ENCODE results near the gene PRPF38B. TPM values are rescaled to one million over a fixed set of nuclear protein-coding genes. Genes with fewer than 3 reads are reported as not detected.

PRPF38B gene
- polyA plus RNA-seq, 1 donor (not counting 4 experiments of a cell fraction or from before 2014, with no cell fraction given): 41.0 TPM

- H3K36me3 ChIP-seq (ENCODE audit: control insufficient read depth in 2 of 2, extremely low read depth in 1 of 2, insufficient read depth in 2 of 2, low read length in 2 of 2): no peaks in the 10 kb centered on the region
- H3K4me1 ChIP-seq (ENCODE audit: control insufficient read depth, extremely low read depth, insufficient read depth, low read length): peaks cover 14% of the 10 kb centered on the region
- dilution Hi-C loops (cut with MboI; ENCODE audit: extremely low pct_ligation_motif_present, low sequenced_read_pairs): no loop called here
- no peak overlapping the region for H3K4me2 ChIP-seq (ENCODE audit: control insufficient read depth, extremely low read depth, insufficient read depth, low read depth, low read length)
- TF ChIP-seq CTCF (optimal IDR thresholded peaks at IDR 0.05 in 1 of 3, IDR thresholded peaks at IDR 0.05 in 1 of 3, conservative IDR thresholded peaks at IDR 0.05 in 1 of 3; ENCODE audit: extremely low read depth in 1 of 3, insufficient read depth in 2 of 3, low read length in 3 of 3) (no peak), EZH2 (IDR thresholded peaks at IDR 0.05; ENCODE audit: low read length) (no peak)
- H2AFZ ChIP-seq (ENCODE audit: control insufficient read depth, low read length): no peak overlapping the region
- no peaks in the 10 kb centered on the region for H3K27me3 ChIP-seq (ENCODE audit: control insufficient read depth, extremely low read depth, insufficient read depth, low read length)
- H3K4me3 ChIP-seq (ENCODE audit: control insufficient read depth in 2 of 3, extremely low read depth in 1 of 3, insufficient read depth in 2 of 3, low read depth in 1 of 3, low read length in 3 of 3): no peak overlapping the region
- no peaks in the 10 kb centered on the region for H3K9me3 ChIP-seq (ENCODE audit: control insufficient read depth, low read depth, low read length)
- H3K9ac ChIP-seq (ENCODE audit: control insufficient read depth, extremely low read depth, insufficient read depth, low read length): no peak overlapping the region
- FAIRE-seq (no peak), DNase-seq (ENCODE audit: low read depth, low spot score) (no peak)
- no peaks in the 10 kb centered on the region for H3K79me2 ChIP-seq (ENCODE audit: control insufficient read depth, insufficient read depth, low read length)
- H4K20me1 ChIP-seq (ENCODE audit: control insufficient read depth, extremely low read depth, insufficient read depth, low read length): no peaks in the 10 kb centered on the region
- H3K9me1 ChIP-seq (ENCODE audit: control insufficient read depth, extremely low read depth, insufficient read depth, low read length): no peaks in the 10 kb centered on the region
- no peak overlapping the region for H3K27ac ChIP-seq (ENCODE audit: control insufficient read depth, insufficient read depth, low read length)
Observed at GRCh38 chr1:108718927-108719655, 27.0 kb downstream of the PRPF38B start.

- Histone ChIP-seq H3K79me2 (ENCODE audit: control insufficient read depth, insufficient read depth, low read length) (no peaks in the 10 kb centered on the region), H3K27me3 (ENCODE audit: control insufficient read depth, extremely low read depth, insufficient read depth, low read length) (no peaks in the 10 kb centered on the region), H2AFZ (ENCODE audit: control insufficient read depth, low read length) (no peak overlapping the region), H3K9me3 (ENCODE audit: control insufficient read depth, low read depth, low read length) (no peaks in the 10 kb centered on the region), H3K4me3 (ENCODE audit: control insufficient read depth in 2 of 3, extremely low read depth in 1 of 3, insufficient read depth in 2 of 3, low read depth in 1 of 3, low read length in 3 of 3) (no peak overlapping the region), H3K27ac (ENCODE audit: control insufficient read depth, insufficient read depth, low read length) (peak overlapping the region; percentile 45), H3K4me1 (ENCODE audit: control insufficient read depth, extremely low read depth, insufficient read depth, low read length) (peaks cover 14% of the 10 kb centered on the region), H4K20me1 (ENCODE audit: control insufficient read depth, extremely low read depth, insufficient read depth, low read length) (no peaks in the 10 kb centered on the region), H3K9ac (ENCODE audit: control insufficient read depth, extremely low read depth, insufficient read depth, low read length) (no peak overlapping the region), H3K4me2 (ENCODE audit: control insufficient read depth, extremely low read depth, insufficient read depth, low read depth, low read length) (peak overlapping the region; percentile 9), H3K36me3 (ENCODE audit: control insufficient read depth in 2 of 2, extremely low read depth in 1 of 2, insufficient read depth in 2 of 2, low read length in 2 of 2) (no peaks in the 10 kb centered on the region), H3K9me1 (ENCODE audit: control insufficient read depth, extremely low read depth, insufficient read depth, low read length) (no peaks in the 10 kb centered on the region)
- FAIRE-seq (peak; percentile 64), DNase-seq (ENCODE audit: low read depth, low spot score) (no peak)
- dilution Hi-C loops (cut with MboI; ENCODE audit: extremely low pct_ligation_motif_present, low sequenced_read_pairs): no loop called here
- TF ChIP-seq CTCF (optimal IDR thresholded peaks at IDR 0.05 in 1 of 3, IDR thresholded peaks at IDR 0.05 in 1 of 3, conservative IDR thresholded peaks at IDR 0.05 in 1 of 3; ENCODE audit: extremely low read depth in 1 of 3, insufficient read depth in 2 of 3, low read length in 3 of 3) (no peak), EZH2 (IDR thresholded peaks at IDR 0.05; ENCODE audit: low read length) (no peak)
Observed at GRCh38 chr1:108719656-108720435, 27.7 kb downstream of the PRPF38B start.

Data from keratinocyte (primary cell).